Glomerular visceral epithelial cell (primary cell): ENCODE results near the gene OR6P1.

Experiments
- DNase-seq: peaks from one replicate; pipeline ENCODE4 v3.0.0-alpha.2; 2016; ENCODE audit errors: extremely low spot score

The OR6P1 gene

DNA sequence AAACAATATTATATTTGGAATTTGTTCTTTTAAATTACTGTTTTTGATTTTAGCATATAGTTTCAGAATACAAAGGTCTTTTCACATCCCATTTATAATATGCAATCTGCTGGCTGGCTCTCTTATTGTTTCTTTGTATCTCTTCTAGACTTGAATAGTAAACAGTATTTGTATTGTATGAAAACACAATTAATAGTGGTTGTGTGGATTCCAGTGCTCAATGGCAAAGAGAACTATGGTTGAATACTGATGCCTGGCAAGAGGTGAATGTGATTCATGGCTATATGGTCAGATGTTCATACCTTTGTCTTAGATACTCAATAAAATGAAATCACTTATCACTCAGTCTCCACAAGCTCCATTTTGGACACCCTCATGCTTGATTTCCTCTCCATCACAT is 53.4 kb downstream of the OR6P1 start:
- no peak for DNase-seq
